Prostate gland (tissue), 2 donors: ENCODE data around the gene NOC4L. TPM values are rescaled to one million over a fixed set of nuclear protein-coding genes. Genes with fewer than 3 reads are reported as not detected.

ENCODE experiments used
- DNase-seq: peaks from one replicate; pipeline ENCODE4 v3.0.0-alpha.2; 2019; ENCODE audit warnings: low spot score
- H3K27ac ChIP-seq, 2 donors: fragments of 200-600 bp; sonication (generic); 2 replicates each; pipeline ENCODE4 v1.5.1; 2017 to 2019
- H3K27me3 ChIP-seq: fragments of 200-600 bp; sonication (generic); replicated peaks from 2 replicates; pipeline ENCODE4 v1.5.1; 2019; ENCODE audit not compliant: insufficient read depth
- H3K36me3 ChIP-seq, 2 donors: fragments of 200-600 bp; sonication (generic); 1 replicate in 1 of 2; 2 replicates in 1 of 2; pipeline versions ENCODE4 v1.5.1 to v1.8.1; 2017 to 2019
- H3K4me1 ChIP-seq: fragments of 200-600 bp; sonication (generic); replicated peaks from 2 replicates; pipeline ENCODE4 v1.5.1; 2019
- H3K4me3 ChIP-seq, 2 donors: fragments of 200-600 bp; sonication (generic); 2 replicates each; pipeline ENCODE4 v1.5.1; 2017 to 2019
- H3K9me3 ChIP-seq: fragments of 200-600 bp; sonication (generic); 2 replicates; pipeline ENCODE4 v1.5.1; 2017
- CTCF ChIP-seq, 4 experiments: fragments of 200-600 bp in 2 of 4; fragments of 450-650 bp in 2 of 4; sonication (generic) in 2 of 4; IDR thresholded peaks; 1 replicate in 3 of 4; 2 replicates in 1 of 4; pipeline ENCODE4 v1.5.1; 2016 to 2019; ENCODE audit warnings: antibody characterized with exemption in 4 of 4, mild to moderate bottlenecking in 2 of 4, moderate library complexity in 2 of 4
- POLR2A ChIP-seq: fragments of 450-650 bp; IDR thresholded peaks from one replicate; pipeline ENCODE4 v1.6.1; 2016; ENCODE audit warnings: antibody characterized with exemption, mild to moderate bottlenecking
- POLR2AphosphoS5 ChIP-seq: sonication (generic); formaldehyde crosslinking; IDR thresholded peaks from one replicate; pipeline ENCODE4 v1.6.1; 2017; ENCODE audit warnings: antibody characterized with exemption
- WGBS: methylation state at CpG from one replicate; pipeline ENCODE4 v1.1.5; 2018; 5-methylcytosine and 5-hydroxymethylcytosine counted together
- intact Hi-C: fragments of 100-400 bp; cut with DNase I; formaldehyde crosslinking; loops from one replicate; pipeline ENCODE4 v1.14.2; 2022
- total RNA-seq, 2 donors: library from RNA; depleted of rRNA; stranded (reverse); fragments of >200 nt; gene quantifications; one replicate each; pipeline ENCODE4 v1.1.0, GENCODE V29; 2016

NOC4L gene
- total RNA-seq, 2 donors from 2014 or later: 12.4 to 32.5 TPM

- TF ChIP-seq POLR2A (no peak), POLR2AphosphoS5 (no peak), CTCF (IDR thresholded peaks at IDR 0.05) (no peak)
- H3K4me1 ChIP-seq: no peaks in the 10 kb centered on the region
- no peaks in the 10 kb centered on the region for H3K9me3 ChIP-seq
- H3K27ac ChIP-seq: no peak overlapping the region
- H3K36me3 ChIP-seq: no peaks in the 10 kb centered on the region
- DNase-seq: no peak
- H3K27me3 ChIP-seq: no peaks in the 10 kb centered on the region
- H3K4me3 ChIP-seq: no peak overlapping the region
- intact Hi-C loops: no loop called here
- WGBS: 68% methylated on average over 3 of the region's 3 CpGs
These were observed 15.2 kb upstream of the NOC4L start for GRCh38 chr12:132129007-132129406.

GRCh38 chr12:132130690-132131089 is 13.6 kb upstream of the NOC4L start:
- H3K36me3 ChIP-seq: no peaks in the 10 kb centered on the region
- no peak for DNase-seq
- 98% methylated on average over 12 of the region's 14 CpGs for whole genome bisulfite sequencing

DNA sequence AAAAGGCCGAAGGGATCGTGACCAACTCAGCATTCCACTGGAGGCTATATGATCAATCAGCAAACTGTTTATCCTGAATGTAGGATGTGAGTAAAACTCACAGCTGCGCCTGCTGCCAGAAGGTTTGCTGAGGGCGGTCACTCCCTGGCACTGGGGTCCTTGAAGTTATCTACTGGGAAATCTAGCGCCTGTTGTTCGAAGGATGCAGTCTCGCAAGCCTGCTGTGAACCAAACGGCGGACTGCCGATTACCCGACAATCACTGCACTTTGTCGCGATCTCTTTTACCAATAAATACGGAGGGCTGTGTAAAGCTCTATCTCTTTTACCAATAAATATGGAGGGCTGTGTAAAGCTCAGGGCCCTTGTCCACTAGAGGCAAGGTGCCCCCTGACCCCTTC is 13.0 kb upstream of the NOC4L start:
- H3K27ac ChIP-seq: no peak overlapping the region
- H3K27me3 ChIP-seq: no peaks in the 10 kb centered on the region
- 97% methylated on average over 14 of the region's 14 CpGs for WGBS
- H3K36me3 ChIP-seq: no peaks in the 10 kb centered on the region
- intact Hi-C loops: no loop called here
- no peak for DNase-seq
- TF ChIP-seq POLR2AphosphoS5 (no peak), CTCF (IDR thresholded peaks at IDR 0.05) (no peak), POLR2A (no peak)
- no peaks in the 10 kb centered on the region for H3K4me1 ChIP-seq
- H3K4me3 ChIP-seq: no peak overlapping the region
- no peaks in the 10 kb centered on the region for H3K9me3 ChIP-seq

More at GRCh38 chr12:132130690-132131089, 13.6 kb upstream of the NOC4L start:
- H3K9me3 ChIP-seq: no peaks in the 10 kb centered on the region
- no peaks in the 10 kb centered on the region for H3K4me1 ChIP-seq
- H3K27ac ChIP-seq: no peak overlapping the region
- no peak for TF ChIP-seq CTCF (IDR thresholded peaks at IDR 0.05)
- H3K4me3 ChIP-seq: no peak overlapping the region
- intact Hi-C loops: no loop called here
- H3K27me3 ChIP-seq: no peaks in the 10 kb centered on the region

- Histone ChIP-seq H3K9me3 (no peaks in the 10 kb centered on the region), H3K27me3 (no peaks in the 10 kb centered on the region), H3K4me3 (no peak overlapping the region), H3K27ac (no peak overlapping the region), H3K4me1 (no peaks in the 10 kb centered on the region), H3K36me3 (no peaks in the 10 kb centered on the region)
- intact Hi-C loops: no loop called here
- DNase-seq: no peak
- TF ChIP-seq CTCF (IDR thresholded peaks at IDR 0.05) (no peak), POLR2AphosphoS5 (no peak)
- WGBS: 87% methylated on average over 13 of the region's 14 CpGs
These were observed 12.3 kb upstream of the NOC4L start for GRCh38 chr12:132131952-132132351.

DNA sequence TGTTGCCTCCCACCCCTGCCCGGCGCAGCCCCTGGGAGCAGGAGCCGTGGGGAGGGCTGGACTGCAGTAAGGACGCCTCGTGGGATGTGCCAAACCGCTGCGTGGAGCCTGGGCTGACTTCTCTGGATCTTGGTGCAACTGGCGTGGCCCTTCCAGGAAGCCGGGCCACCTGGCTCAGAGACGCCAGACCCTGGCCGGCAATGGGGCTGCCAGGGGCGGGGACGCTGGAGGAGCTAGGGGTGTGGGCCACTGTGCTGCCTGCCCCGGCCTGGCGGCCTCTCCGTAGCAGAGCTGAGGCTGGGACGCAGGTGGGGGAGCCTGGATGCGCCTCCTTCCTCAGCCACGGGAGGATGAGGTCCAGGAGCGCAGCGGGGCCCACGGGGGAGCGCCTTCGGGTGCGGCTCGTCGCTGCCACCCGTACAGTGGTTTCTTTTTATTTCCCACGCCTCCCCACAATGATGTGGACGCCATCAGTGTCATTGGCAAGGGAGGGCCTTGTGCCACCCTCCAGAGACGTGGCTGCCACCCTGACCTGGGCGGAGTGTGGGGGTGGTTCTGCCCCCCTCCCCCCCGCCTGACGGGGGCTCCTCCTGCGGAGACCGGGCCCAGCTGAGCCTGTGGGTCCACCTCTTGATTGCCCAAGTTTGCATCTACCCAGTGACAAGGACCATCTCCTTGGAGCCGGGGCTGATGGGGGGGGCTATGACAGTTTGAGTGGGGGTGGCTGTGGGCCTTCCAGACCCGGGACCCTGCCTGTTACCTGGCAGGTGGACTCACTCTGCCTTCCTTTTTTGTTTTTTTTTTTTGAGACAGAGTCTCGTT is 11.4 kb upstream of the NOC4L start:
- Histone ChIP-seq H3K9me3 (no peaks in the 10 kb centered on the region), H3K4me3 (no peak overlapping the region), H3K4me1 (no peaks in the 10 kb centered on the region), H3K27ac (no peak overlapping the region), H3K27me3 (no peaks in the 10 kb centered on the region), H3K36me3 (no peaks in the 10 kb centered on the region)
- 89% methylated on average over 39 of the region's 39 CpGs for WGBS
- no peak for DNase-seq
- intact Hi-C loops: no loop called here
- TF ChIP-seq POLR2AphosphoS5: no peak
- no peak for TF ChIP-seq CTCF (IDR thresholded peaks at IDR 0.05)
